Progenitor cell of endocrine pancreas (in vitro differentiated cells): ENCODE measurements around the gene DENND1A. TPM values are rescaled to one million over a fixed set of nuclear protein-coding genes. Genes with fewer than 3 reads are reported as not detected.

Experiments used
- DNase-seq: peaks from one replicate; pipeline ENCODE4 v3.0.0; 2021; ENCODE audit warnings: low spot score; ENCODE audit not compliant: unreplicated experiment
- H3K27ac Mint-ChIP-seq: 2 replicates; pipeline ENCODE4 v1.8.0; 2021; ENCODE audit warnings: mild to moderate bottlenecking, moderate library complexity, mixed read lengths
- H3K27me3 Mint-ChIP-seq: 2 replicates; pipeline ENCODE4 v1.8.0; 2021; ENCODE audit warnings: mixed read lengths
- H3K36me3 Mint-ChIP-seq: 2 replicates; pipeline ENCODE4 v1.8.0; 2022; ENCODE audit warnings: mixed read lengths; ENCODE audit not compliant: insufficient read depth
- H3K4me1 Mint-ChIP-seq: 2 replicates; pipeline ENCODE4 v1.8.0; 2021; ENCODE audit warnings: low read depth, mixed read lengths
- H3K4me3 Mint-ChIP-seq: 2 replicates; pipeline ENCODE4 v1.8.0; 2021; ENCODE audit warnings: low read depth, mild to moderate bottlenecking, moderate library complexity, mixed read lengths
- H3K9me3 Mint-ChIP-seq: 2 replicates; pipeline ENCODE4 v1.8.0; 2021; ENCODE audit warnings: low read depth, mixed read lengths
- CTCF ChIP-seq: fragments of 200-600 bp; sonication (generic); IDR thresholded peaks from one replicate; pipeline ENCODE4 v1.5.0; 2021; ENCODE audit warnings: antibody characterized with exemption, mild to moderate bottlenecking; ENCODE audit not compliant: unreplicated experiment
- total RNA-seq: library from RNA; stranded (reverse); gene quantifications from 2 replicates; pipeline ENCODE4 v1.2.1, GENCODE V29; 2021

The DENND1A gene
- total RNA-seq, 1 donor from 2014 or later: 20.1 TPM

- no peak overlapping the region for H3K4me3 Mint-ChIP-seq
- no peak overlapping the region for H3K27ac Mint-ChIP-seq
- peaks cover 9% of the 10 kb centered on the region for H3K27me3 Mint-ChIP-seq
- no peaks in the 10 kb centered on the region for H3K36me3 Mint-ChIP-seq
- no peak for DNase-seq
- no peak for TF ChIP-seq CTCF
- H3K9me3 Mint-ChIP-seq: no peaks in the 10 kb centered on the region
- no peaks in the 10 kb centered on the region for H3K4me1 Mint-ChIP-seq
These were observed 436.3 kb downstream of the DENND1A start for GRCh38 chr9:123493627-123494026.

- H3K9me3 Mint-ChIP-seq: no peaks in the 10 kb centered on the region
- peaks cover 14% of the 10 kb centered on the region for H3K4me1 Mint-ChIP-seq
- no peak for TF ChIP-seq CTCF
- H3K27ac Mint-ChIP-seq: no peak overlapping the region
- no peaks in the 10 kb centered on the region for H3K36me3 Mint-ChIP-seq
- no peak for DNase-seq
- H3K4me3 Mint-ChIP-seq: no peak overlapping the region
- peaks cover 13% of the 10 kb centered on the region for H3K27me3 Mint-ChIP-seq
These were observed 439.2 kb downstream of the DENND1A start for GRCh38 chr9:123490688-123491087.

GRCh38 chr9:123488722-123489321 lies 441.1 kb downstream of the DENND1A start:
- no peak for DNase-seq
- H3K27me3 Mint-ChIP-seq: peaks cover 11% of the 10 kb centered on the region
- H3K4me1 Mint-ChIP-seq: peaks cover 32% of the 10 kb centered on the region
- H3K36me3 Mint-ChIP-seq: no peaks in the 10 kb centered on the region
- no peak for TF ChIP-seq CTCF
- H3K9me3 Mint-ChIP-seq: no peaks in the 10 kb centered on the region
- H3K27ac Mint-ChIP-seq: no peak overlapping the region
- H3K4me3 Mint-ChIP-seq: no peak overlapping the region

GRCh38 chr9:123487944-123488548 lies 441.9 kb downstream of the DENND1A start:
- no peaks in the 10 kb centered on the region for H3K36me3 Mint-ChIP-seq
- no peak for DNase-seq
- H3K4me1 Mint-ChIP-seq: peaks cover 37% of the 10 kb centered on the region
- H3K27ac Mint-ChIP-seq: no peak overlapping the region
- H3K4me3 Mint-ChIP-seq: no peak overlapping the region
- TF ChIP-seq CTCF: no peak
- H3K27me3 Mint-ChIP-seq: peaks cover 11% of the 10 kb centered on the region
- no peaks in the 10 kb centered on the region for H3K9me3 Mint-ChIP-seq

- Mint-ChIP-seq H3K27ac (no peak overlapping the region), H3K4me1 (peaks cover 39% of the 10 kb centered on the region), H3K9me3 (no peaks in the 10 kb centered on the region), H3K4me3 (no peak overlapping the region), H3K27me3 (peaks cover 11% of the 10 kb centered on the region), H3K36me3 (no peaks in the 10 kb centered on the region)
- DNase-seq: no peak
- TF ChIP-seq CTCF: no peak
These were observed 443.5 kb downstream of the DENND1A start for GRCh38 chr9:123486431-123486830.
